IMR-90 (cell line): ENCODE data around the gene TRIM66. TPM values are rescaled to one million over a fixed set of nuclear protein-coding genes. Genes with fewer than 3 reads are reported as not detected.
A peak's percentile ranks its signal among the peaks of the same experiment; 100 is the strongest.

Experiments used
- ATAC-seq: fragments of 200-7000 bp; cut with Tn5 transposase; 2 replicates; pipeline ENCODE4 v1.9.1; 2020; ENCODE audit warnings: low read depth, mild to moderate bottlenecking, moderate library complexity
- BruUV-seq: library from RNA; stranded (reverse); fragments of 400-500 nt; replicated peaks from 2 replicates; lab custom pipeline; 2021; lab: Mats Ljungman, UMichigan
- CTCF ChIA-PET: fragments of 300-600 bp; formaldehyde crosslinking; extraction: SDS; loops from one replicate; lab custom pipeline; 2021; ENCODE audit warnings: antibody characterized with exemption; lab: Yijun Ruan, JAX
- POLR2A ChIA-PET: fragments of 300-600 bp; sonication (Branson Sonifier 250); formaldehyde crosslinking; loops from one replicate; lab custom pipeline; 2022; ENCODE audit warnings: antibody characterized with exemption; ENCODE audit not compliant: unreplicated experiment; lab: Charles Lee
- DNase-seq: peaks from one replicate; pipeline ENCODE4 v3.0.0; 2013
- H2AFZ ChIP-seq: replicated peaks from 2 replicates; pipeline ENCODE3; 2013; ENCODE audit warnings: low read length, mild to moderate bottlenecking; ENCODE audit not compliant: poor library complexity
- H2AK5ac ChIP-seq: 2 replicates; pipeline ENCODE4 v1.6.1; 2013; ENCODE audit warnings: low read depth, low read length, inconsistent platforms
- H2AK9ac ChIP-seq: replicated peaks from 2 replicates; pipeline ENCODE3; 2013; ENCODE audit warnings: mild to moderate bottlenecking, low read depth, low read length, moderate library complexity; ENCODE audit not compliant: poor library complexity
- H2BK120ac ChIP-seq: 2 replicates; pipeline ENCODE4 v1.6.1; 2013; ENCODE audit warnings: low read depth, low read length, inconsistent platforms
- H2BK15ac ChIP-seq: 3 replicates; pipeline ENCODE4 v1.6.1; 2013; ENCODE audit warnings: low read depth, low read length, inconsistent platforms
- H2BK20ac ChIP-seq: 2 replicates; pipeline ENCODE4 v1.6.1; 2013; ENCODE audit warnings: low read depth, mild to moderate bottlenecking, inconsistent platforms, low read length, moderate library complexity
- H2BK5ac ChIP-seq: 2 replicates; pipeline ENCODE4 v1.6.1; 2013; ENCODE audit warnings: mild to moderate bottlenecking, low read depth, low read length, inconsistent platforms; ENCODE audit not compliant: poor library complexity, severe bottlenecking
- H3K14ac ChIP-seq: replicated peaks from 2 replicates; pipeline ENCODE4 v1.6.1; 2013; ENCODE audit warnings: low read depth, low read length, inconsistent platforms
- H3K18ac ChIP-seq: 2 replicates; pipeline ENCODE4 v1.6.1; 2013; ENCODE audit warnings: low read depth, low read length, control low read depth
- H3K23ac ChIP-seq: 2 replicates; pipeline ENCODE4 v1.6.1; 2013; ENCODE audit warnings: low read depth, low read length, inconsistent platforms
- H3K27ac ChIP-seq: 2 replicates; pipeline ENCODE4 v1.5.1; 2013; ENCODE audit warnings: mild to moderate bottlenecking, control low read depth, low read length; ENCODE audit not compliant: insufficient read depth
- H3K27me3 ChIP-seq: 2 replicates; pipeline ENCODE4 v1.6.1; 2013; ENCODE audit warnings: low read length; ENCODE audit not compliant: control insufficient read depth, insufficient read depth
- H3K36me3 ChIP-seq: 2 replicates; pipeline ENCODE4 v1.6.1; 2013; ENCODE audit warnings: low read length, mixed read lengths; ENCODE audit not compliant: control insufficient read depth, insufficient read depth
- H3K4ac ChIP-seq: 2 replicates; pipeline ENCODE4 v1.6.1; 2013; ENCODE audit warnings: low read depth, low read length, inconsistent platforms
- H3K4me1 ChIP-seq: 2 replicates; pipeline ENCODE4 v1.6.1; 2013; ENCODE audit warnings: low read length, mixed read lengths; ENCODE audit not compliant: control insufficient read depth, insufficient read depth
- H3K4me2 ChIP-seq: 2 replicates; pipeline ENCODE4 v1.6.1; 2013; ENCODE audit warnings: low read depth, mild to moderate bottlenecking, control low read depth, low read length, moderate library complexity
- H3K4me3 ChIP-seq: 2 replicates; pipeline ENCODE4 v1.5.1; 2013; ENCODE audit warnings: low read depth, mild to moderate bottlenecking, control low read depth, low read length, moderate library complexity; ENCODE audit not compliant: insufficient read depth
- H3K56ac ChIP-seq: 2 replicates; pipeline ENCODE4 v1.6.1; 2013; ENCODE audit warnings: low read length, inconsistent platforms; ENCODE audit not compliant: insufficient read depth; ENCODE audit errors: extremely low read depth
- H3K79me1 ChIP-seq, 2 experiments: 2 replicates each; pipeline ENCODE4 v1.6.1; 2013; ENCODE audit warnings: low read length in 2 of 2, inconsistent platforms in 1 of 2, low read depth in 1 of 2
- H3K9ac ChIP-seq: 2 replicates; pipeline ENCODE4 v1.6.1; 2013; ENCODE audit warnings: low read depth, low read length, control low read depth
- H3K9me1 ChIP-seq: 2 replicates; pipeline ENCODE4 v1.6.1; 2013; ENCODE audit warnings: low read length, inconsistent platforms; ENCODE audit not compliant: insufficient read depth
- H3K9me3 ChIP-seq: 2 replicates; pipeline ENCODE4 v1.6.1; 2013; ENCODE audit warnings: low read length; ENCODE audit not compliant: control insufficient read depth, insufficient read depth
- H4K20me1 ChIP-seq: 2 replicates; pipeline ENCODE4 v1.6.1; 2013; ENCODE audit warnings: low read length, inconsistent platforms; ENCODE audit not compliant: insufficient read depth
- H4K5ac ChIP-seq: 2 replicates; pipeline ENCODE4 v1.6.1; 2013; ENCODE audit warnings: mild to moderate bottlenecking, low read depth, low read length, control low read depth
- H4K8ac ChIP-seq, 2 experiments: 2 replicates each; pipeline ENCODE4 v1.6.1; 2013; ENCODE audit warnings: low read depth in 2 of 2, low read length in 2 of 2, control low read depth in 1 of 2, inconsistent platforms in 1 of 2
- H4K91ac ChIP-seq: 2 replicates; pipeline ENCODE4 v1.6.1; 2013; ENCODE audit warnings: low read depth, low read length, inconsistent platforms; ENCODE audit not compliant: insufficient read depth
- CEBPB ChIP-seq: IDR thresholded peaks from 2 replicates; pipeline ENCODE4 v1.6.1; 2012; ENCODE audit warnings: low read depth, low read length, improper control_type of control experiment
- CHD1 ChIP-seq: IDR thresholded peaks from 2 replicates; pipeline ENCODE4 v1.6.1; 2012; ENCODE audit warnings: low read depth, low read length, improper control_type of control experiment
- CTCF ChIP-seq: conservative IDR thresholded peaks from 2 replicates; pipeline ENCODE4 v1.5.1; 2012; ENCODE audit warnings: mild to moderate bottlenecking, low read depth, low read length, improper control_type of control experiment
- MAFK ChIP-seq: IDR thresholded peaks from 2 replicates; pipeline ENCODE4 v1.6.1; 2012; ENCODE audit warnings: low read depth, low read length, improper control_type of control experiment
- MAZ ChIP-seq: IDR thresholded peaks from 2 replicates; pipeline ENCODE4 v1.6.1; 2012; ENCODE audit warnings: low read depth, mild to moderate bottlenecking, low read length, improper control_type of control experiment, moderate library complexity, borderline replicate concordance
- NFE2L2 ChIP-seq: fragments of 150-350 bp; IDR thresholded peaks from 2 replicates; pipeline ENCODE4 v1.6.1; 2016; ENCODE audit warnings: low read depth, mild to moderate bottlenecking, low read length
- POLR2A ChIP-seq: IDR thresholded peaks from 2 replicates; pipeline ENCODE4 v1.6.1; 2012; ENCODE audit warnings: mild to moderate bottlenecking, low read depth, low read length
- RAD21 ChIP-seq: IDR thresholded peaks from 2 replicates; pipeline ENCODE4 v1.6.1; 2012; ENCODE audit warnings: low read length, improper control_type of control experiment
- RCOR1 ChIP-seq: IDR thresholded peaks from 2 replicates; pipeline ENCODE4 v1.6.1; 2012; ENCODE audit warnings: mild to moderate bottlenecking, low read length, improper control_type of control experiment; ENCODE audit not compliant: insufficient replicate concordance
- RFX5 ChIP-seq: IDR thresholded peaks from 2 replicates; pipeline ENCODE4 v1.8.0; 2012; ENCODE audit warnings: low read depth, mild to moderate bottlenecking, low read length, moderate library complexity
- SMC3 ChIP-seq: fragments of 150-350 bp; IDR thresholded peaks from 2 replicates; pipeline ENCODE4 v1.6.1; 2016; ENCODE audit warnings: low read depth, mild to moderate bottlenecking, antibody characterized with exemption, low read length, moderate library complexity
- USF2 ChIP-seq: fragments of 150-350 bp; IDR thresholded peaks from 2 replicates; pipeline ENCODE4 v1.6.1; 2017; ENCODE audit warnings: mild to moderate bottlenecking, antibody characterized with exemption, low read length, low read depth
- WGBS, 2 experiments: methylation state at CpG; one replicate each; pipeline versions ENCODE4 v1.1.5 to v1.1.7; 2013; ENCODE audit warnings: missing lambda C conversion rate in 2 of 2; ENCODE audit not compliant: insufficient read length in 1 of 2; ENCODE audit errors: extremely low coverage in 2 of 2; 5-methylcytosine and 5-hydroxymethylcytosine counted together
- dilution Hi-C: fragments of 300-500 bp; cut with HindIII; formaldehyde crosslinking; loops from one replicate; pipeline ENCODE4 v1.14.3; 2018; ENCODE audit warnings: low sequenced_read_pairs; ENCODE audit not compliant: unreplicated experiment
- in situ Hi-C: fragments of 300-500 bp; cut with MboI; formaldehyde crosslinking; loops from 3 replicates; pipeline ENCODE4 v1.14.3; 2019; ENCODE audit warnings: low sequenced_read_pairs, inconsistent platforms, mixed read lengths
- intact Hi-C: fragments of 100-400 bp; cut with micrococcal nuclease; formaldehyde crosslinking; loops from 2 replicates; pipeline ENCODE4 v1.10.0; 2022
- polyA plus RNA-seq, 3 experiments: library from polyadenylated mRNA; depleted of rRNA; stranded (reverse); fragments of >200 nt; gene quantifications; 2 replicates each; pipeline ENCODE4 v1.2.3, GENCODE V29; 2012; ENCODE audit warnings: low replicate concordance in 1 of 3
- total RNA-seq: library from RNA; depleted of rRNA; stranded (reverse); fragments of >200 nt; gene quantifications from 2 replicates; pipeline ENCODE4 v1.2.3, GENCODE V29; 2012
- TF ChIP-seq, protein P1 (sequence below): fragments of 150-350 bp; IDR thresholded peaks from 2 replicates; pipeline ENCODE4 v1.6.1; 2016; ENCODE audit warnings: low read depth, mild to moderate bottlenecking, low read length, moderate library complexity, borderline replicate concordance

The TRIM66 gene
- total and polyA plus RNA-seq, 2 of the 4 experiments (the other 2 are of a cell fraction): 4.4 to 5.0 TPM

GRCh38 chr11:8605971-8606563 is 76.4 kb downstream of the TRIM66 start:
- CTCF ChIA-PET: interaction anchor here (1.4 kb wide), 1 partner anchor 21 kb away, joined by 3 read pairs; no protein-coding TSS in a partner anchor
- Histone ChIP-seq H2BK15ac (peak overlapping the region; percentile 74; the same call in 2 of the 3 replicates), H3K79me1 (no peaks in the 10 kb centered on the region), H4K20me1 (no peaks in the 10 kb centered on the region), H2AK9ac (no peak overlapping the region), H3K18ac (no peak overlapping the region; the same call in 1 of the 2 replicates), H3K4me3 (no peak overlapping the region), H3K9ac (no peak overlapping the region), H2AK5ac (peak overlapping the region; percentile 56; the same call in 1 of the 2 replicates), H4K91ac (no peak overlapping the region), H3K9me1 (peaks cover 9% of the 10 kb centered on the region; the same call in 1 of the 2 replicates), H3K4me1 (peaks cover 11% of the 10 kb centered on the region), H4K5ac (no peak overlapping the region; the same call in 1 of the 2 replicates), H3K4ac (no peak overlapping the region), H2AFZ (no peak overlapping the region), H2BK120ac (0 out of 2 replicates have a peak overlapping the region, but pooled peaks have one; percentile 35), H3K36me3 (no peaks in the 10 kb centered on the region), H3K56ac (no peak overlapping the region), H3K27ac (no peak overlapping the region), H3K4me2 (no peak overlapping the region), H3K9me3 (no peaks in the 10 kb centered on the region), H3K27me3 (no peaks in the 10 kb centered on the region), H2BK20ac (no peak overlapping the region), H4K8ac (no peak overlapping the region), H3K23ac (no peak overlapping the region; the same call in 1 of the 2 replicates), H2BK5ac (no peak overlapping the region), H3K14ac (peak overlapping the region; percentile 50; the same call in 1 of the 2 replicates)
- intact Hi-C loops: no loop called here
- TF ChIP-seq MAZ: no peak
- TF ChIP-seq MAFK: no peak
- no peak for TF ChIP-seq CHD1
- no peak for TF ChIP-seq SMC3
- no peak for TF ChIP-seq NFE2L2
- TF ChIP-seq CEBPB: no peak
- no peak for TF ChIP-seq RFX5
- TF ChIP-seq RAD21: no peak
- no peak for TF ChIP-seq CTCF
- no peak for TF ChIP-seq POLR2A
- TF ChIP-seq RCOR1: no peak
- no peak for TF ChIP-seq USF2
- TF ChIP-seq, protein P1, sequence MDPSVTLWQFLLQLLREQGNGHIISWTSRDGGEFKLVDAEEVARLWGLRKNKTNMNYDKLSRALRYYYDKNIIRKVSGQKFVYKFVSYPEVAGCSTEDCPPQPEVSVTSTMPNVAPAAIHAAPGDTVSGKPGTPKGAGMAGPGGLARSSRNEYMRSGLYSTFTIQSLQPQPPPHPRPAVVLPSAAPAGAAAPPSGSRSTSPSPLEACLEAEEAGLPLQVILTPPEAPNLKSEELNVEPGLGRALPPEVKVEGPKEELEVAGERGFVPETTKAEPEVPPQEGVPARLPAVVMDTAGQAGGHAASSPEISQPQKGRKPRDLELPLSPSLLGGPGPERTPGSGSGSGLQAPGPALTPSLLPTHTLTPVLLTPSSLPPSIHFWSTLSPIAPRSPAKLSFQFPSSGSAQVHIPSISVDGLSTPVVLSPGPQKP: no peak
- WGBS, 2 experiments: 100% methylated on average over 1 of the region's 1 CpG; no CpG with 5 or more reads in 1 of the 2 experiments
- POLR2A ChIA-PET: no interaction called here
- peak; percentile 16 for DNase-seq
- in situ Hi-C loops: no loop called here
- dilution Hi-C loops: no loop called here
- ATAC-seq: no peak
- BruUV-seq: no TSS peak
